Stimulated activated CD4-positive, alpha-beta T cell treated with anti-CD3 and anti-CD28 coated beads, Interleukin-1b, Interleukin-23, amount 100 ng/mL, for 4 hours (primary cell): ENCODE data around the gene FETUB.
"Not testable (repeated sequence)": the region's sequence is repeated elsewhere in the genome, so short reads cannot be mapped to it uniquely, and the experiment has no call there.

Experiments used
- DNase-seq, 2 donors: peaks; one replicate each; pipeline ENCODE4 v3.0.0-alpha.2; 2020; ENCODE audit warnings: low read depth in 2 of 2

The FETUB gene

DNA sequence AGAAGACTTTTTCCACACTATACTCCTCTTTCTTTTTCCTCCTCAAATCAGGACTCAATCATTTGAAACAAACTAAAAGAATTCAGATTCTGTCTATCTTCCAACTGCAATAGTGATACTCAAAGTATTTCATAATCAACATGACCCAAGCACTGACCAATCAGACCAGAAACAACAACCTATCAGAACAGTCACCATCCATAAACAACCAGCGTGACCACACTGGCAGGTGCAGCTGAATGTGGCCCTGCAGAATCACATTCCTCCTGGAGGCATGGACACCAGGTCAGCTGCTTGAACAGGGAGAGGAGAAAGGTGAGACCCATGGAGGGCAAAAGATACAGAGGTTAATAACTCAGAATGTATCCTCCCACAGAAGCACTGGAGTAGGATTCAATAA is 39.0 kb downstream of the FETUB start:
- no peak for DNase-seq

DNA sequence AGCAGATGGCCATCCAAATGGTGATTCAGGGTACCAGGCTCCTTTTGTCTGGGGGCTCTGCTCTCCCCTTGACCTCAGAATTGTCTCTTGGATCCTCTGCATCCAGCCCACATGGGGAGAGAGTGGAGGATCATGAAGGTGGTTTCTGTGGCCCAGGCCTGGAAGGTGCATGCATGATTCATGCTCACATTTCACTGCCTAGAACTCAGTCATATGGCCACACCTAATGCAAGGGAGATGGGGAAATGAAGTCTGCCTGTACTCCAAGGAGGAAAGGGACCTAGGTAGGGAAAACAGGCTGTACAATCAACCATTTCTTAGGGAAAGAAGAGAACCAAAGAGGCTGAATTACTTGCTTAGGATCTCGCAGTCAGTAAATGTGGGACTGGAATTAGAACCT is 40.7 kb downstream of the FETUB start:
- no peak for DNase-seq

DNA sequence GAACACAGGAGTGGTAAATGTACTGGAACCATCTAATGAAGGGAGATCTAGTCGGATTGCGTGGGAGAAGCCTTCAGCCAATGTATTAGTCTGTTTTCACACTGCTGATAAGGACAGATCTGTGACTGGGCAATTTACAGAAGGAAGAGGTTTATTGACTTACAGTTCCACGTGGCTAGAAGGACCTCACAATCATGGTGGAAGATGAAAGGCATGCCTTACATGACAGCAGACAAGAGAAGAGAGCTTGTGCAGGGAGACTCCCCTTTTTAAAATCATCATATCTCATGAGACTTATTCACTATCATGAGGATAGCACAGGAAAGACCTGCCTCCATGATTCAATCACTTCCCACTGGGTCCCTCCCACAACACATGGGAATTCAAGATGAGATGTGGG is 42.6 kb downstream of the FETUB start:
- no peak for DNase-seq

DNA sequence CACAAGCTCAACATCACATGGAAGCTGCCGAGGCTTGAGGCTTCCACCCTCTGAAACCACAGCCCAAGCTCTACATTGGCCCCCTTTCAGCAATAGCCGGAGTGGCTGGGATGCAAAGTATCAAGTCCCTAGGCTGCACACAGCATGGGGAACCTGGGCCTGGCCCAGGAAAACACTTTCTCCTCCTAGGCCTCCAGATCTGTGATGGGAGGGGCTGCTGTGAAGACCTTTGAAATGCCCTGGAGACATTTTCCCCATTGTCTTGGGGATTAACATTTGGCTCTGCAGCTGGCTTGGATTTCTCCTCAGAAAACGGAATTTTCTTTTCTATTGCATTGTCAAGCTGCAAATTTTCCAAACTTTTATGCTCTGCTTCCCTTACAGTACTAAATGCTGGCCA is 43.8 kb downstream of the FETUB start:
- DNase-seq: no peak

DNA sequence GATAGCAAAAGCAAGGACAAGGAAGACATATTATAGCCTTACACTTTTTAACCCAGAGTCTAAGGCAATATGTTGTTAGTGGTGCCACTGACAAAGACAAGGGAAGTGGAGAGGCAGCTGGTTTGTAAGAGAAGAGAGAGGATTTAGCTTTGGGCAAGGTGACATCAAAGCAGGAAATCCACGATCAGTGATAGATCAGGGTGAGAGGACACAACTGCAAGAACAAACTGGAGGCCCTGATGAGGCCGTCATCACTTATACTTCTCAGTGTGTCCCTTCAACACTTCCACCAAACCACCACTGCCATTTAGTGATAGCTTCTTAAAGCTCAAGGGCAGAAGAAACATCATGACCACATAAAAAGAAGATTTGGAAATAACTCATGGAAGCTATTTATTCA is 46.3 kb downstream of the FETUB start:
- not testable (repeated sequence) for DNase-seq

DNA sequence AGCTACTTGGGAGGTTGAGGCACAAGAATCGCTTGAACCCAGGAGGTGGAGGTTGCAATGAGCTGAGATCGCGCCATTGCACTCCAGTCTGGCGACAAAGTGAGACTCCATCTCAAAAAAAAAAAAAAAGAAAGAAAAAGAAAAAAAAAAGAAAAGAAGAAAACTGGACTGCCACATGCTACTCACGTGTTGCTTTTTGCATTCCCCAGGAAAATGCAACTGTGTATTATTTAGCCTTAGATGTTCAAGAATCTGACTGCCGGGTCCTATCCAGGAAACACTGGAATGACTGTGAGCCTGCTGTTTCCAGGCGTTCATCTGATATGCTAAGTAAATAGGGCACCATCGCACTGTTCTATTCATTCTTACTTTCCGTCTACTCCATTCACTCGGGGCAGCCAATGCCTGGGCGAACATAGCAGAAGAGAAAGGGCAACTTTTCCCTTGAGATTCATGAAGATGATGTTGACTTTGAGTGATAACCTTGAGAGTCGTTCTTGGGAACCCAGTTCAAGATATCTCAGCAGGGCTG is 47.0 kb downstream of the FETUB start:
- DNase-seq: no peak

DNA sequence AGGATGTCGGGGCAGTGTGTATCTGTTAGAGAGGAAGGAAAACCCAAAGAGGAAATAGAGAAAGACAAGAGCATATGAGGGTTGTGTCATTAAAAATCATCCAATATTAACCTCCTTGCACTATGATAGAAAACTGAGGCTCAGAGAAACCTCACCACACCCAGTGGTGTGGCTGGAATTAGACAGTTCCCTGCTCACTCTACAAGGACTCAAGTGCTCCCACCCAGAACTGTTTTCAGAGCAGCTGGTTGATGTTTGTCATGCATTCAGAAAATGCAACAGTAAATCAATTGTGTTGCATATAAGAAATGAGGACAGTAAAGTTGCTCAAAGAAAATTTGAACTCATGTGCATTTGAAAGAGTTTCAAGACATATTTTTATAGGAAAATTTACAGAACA is 50.1 kb downstream of the FETUB start:
- not testable (repeated sequence) for DNase-seq

DNA sequence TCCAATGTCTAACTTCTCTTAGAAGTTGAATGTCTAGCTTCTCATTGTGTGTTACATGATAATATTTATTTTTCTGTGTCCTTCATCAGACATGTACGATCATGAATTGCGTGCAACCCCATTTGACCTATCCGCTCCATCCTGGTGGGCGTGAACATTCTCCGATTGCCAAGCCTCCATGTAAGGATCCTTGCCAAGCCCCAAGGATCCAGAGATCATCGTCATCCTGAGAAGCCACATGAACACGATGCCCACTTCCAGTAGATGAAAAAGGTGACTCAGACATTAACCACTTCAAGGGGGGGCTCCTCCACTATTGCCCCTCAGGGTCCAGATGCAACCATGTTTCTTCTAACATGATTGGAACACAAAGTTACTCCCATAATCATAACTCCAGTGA is 51.5 kb downstream of the FETUB start:
- no peak for DNase-seq

DNA sequence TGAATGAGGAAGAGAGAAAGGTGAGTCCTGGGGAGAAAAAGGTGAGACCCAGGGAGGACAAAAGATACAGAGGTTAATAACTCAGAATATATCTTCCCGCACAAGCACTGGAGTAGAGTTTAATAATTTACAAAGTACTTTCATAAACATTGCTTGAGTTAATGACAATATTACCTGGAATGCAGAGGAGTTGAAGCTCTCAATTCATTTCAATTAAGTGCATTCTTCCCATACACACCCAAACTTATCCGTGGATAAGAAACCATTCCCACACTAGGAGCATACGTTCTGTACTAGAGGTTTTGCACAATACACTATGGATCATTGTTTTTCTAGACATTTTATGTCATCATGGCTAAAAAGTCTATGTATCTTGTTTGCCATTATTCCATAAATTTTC is 53.6 kb downstream of the FETUB start:
- DNase-seq: no peak

DNA sequence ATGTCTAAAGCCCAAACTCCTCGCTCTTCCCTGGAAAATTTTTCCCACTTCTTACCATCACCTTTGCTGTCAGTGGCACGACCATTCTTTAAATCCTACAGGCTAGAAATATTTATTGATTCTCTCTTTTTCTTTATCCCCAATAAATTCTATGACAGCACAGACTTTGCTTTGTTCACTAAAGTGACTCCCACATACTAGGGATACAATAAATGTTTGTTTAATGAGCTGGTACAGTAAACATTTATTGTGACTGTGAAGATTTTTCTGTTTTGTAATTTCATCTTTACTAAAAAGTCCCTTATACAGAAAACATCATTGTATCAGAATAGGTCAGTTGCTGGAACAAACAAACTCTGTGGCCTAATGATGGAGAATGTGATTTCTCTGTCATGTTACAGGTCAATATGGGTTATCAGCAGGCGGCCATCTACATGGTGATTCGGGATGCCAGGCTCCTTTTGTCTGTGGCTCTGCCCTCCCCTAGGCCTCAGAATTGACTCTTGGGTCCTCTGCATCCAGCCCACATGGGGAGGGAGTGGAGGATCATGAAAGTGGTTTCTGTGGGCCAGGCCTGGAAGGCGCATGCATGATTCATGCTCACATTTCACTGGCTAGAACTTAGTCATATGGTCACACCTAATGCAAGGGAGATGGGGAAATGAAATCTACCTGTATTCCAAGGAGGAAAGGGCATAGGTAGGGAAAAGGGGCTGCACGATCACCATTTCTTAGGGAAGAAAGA is 54.3 kb downstream of the FETUB start:
- no peak for DNase-seq

DNA sequence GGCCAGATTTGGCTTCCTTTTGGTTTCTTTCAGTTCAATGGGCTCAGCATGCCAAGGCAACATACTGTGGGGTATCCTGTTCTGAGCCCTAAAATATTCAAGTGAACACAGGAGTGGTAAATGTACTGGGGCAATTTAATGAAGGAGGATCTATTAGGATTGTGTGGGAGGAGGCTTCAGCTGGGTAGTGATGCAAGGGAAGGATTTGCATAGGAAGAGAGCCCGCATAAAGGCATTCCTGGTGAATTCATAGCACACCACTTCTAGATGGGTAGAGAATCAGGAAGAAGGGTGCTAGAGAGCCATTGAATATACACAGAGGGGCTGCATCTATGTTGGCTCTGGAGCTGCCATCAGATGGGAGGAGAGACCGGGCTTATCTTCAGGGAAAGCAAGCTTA is 56.3 kb downstream of the FETUB start:
- no peak for DNase-seq

DNA sequence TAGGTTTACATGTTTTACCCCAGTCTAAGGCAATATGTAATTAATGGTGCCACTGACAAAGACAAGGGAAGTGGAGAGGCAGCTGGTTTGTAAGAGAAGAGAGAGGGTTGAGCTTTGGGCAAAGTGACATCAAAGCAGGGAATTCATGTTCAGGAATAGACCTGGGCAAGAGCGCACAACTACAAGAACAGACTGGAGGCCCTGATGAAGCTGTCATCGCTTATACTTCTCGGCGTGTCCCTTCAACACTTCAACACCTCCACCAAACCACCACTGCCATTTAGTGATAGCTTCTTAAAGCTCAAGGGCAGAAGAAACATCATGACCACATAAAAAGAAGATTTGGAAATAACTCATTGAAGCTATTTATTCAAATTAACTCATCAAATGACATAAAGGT is 57.3 kb downstream of the FETUB start:
- no peak for DNase-seq

DNA sequence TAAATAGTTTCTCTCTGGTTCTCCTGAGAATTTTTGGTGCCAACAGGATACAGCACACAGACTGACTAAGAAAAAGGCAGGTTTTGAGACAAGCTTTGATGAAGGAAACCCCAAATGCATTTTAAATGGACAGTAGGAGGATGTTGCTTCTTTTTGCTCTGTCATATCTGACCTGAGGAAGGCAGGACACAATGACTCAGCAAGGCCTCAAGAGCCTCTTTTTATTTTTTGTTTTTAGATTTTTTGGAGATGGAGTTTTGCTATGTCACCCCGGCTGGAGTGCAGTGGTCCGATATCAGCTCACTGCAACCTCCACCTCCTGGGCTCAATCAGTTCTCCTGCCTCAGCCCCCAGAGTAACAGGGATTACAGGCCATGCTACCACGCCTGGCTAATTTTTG is 60.1 kb downstream of the FETUB start:
- no peak for DNase-seq

DNA sequence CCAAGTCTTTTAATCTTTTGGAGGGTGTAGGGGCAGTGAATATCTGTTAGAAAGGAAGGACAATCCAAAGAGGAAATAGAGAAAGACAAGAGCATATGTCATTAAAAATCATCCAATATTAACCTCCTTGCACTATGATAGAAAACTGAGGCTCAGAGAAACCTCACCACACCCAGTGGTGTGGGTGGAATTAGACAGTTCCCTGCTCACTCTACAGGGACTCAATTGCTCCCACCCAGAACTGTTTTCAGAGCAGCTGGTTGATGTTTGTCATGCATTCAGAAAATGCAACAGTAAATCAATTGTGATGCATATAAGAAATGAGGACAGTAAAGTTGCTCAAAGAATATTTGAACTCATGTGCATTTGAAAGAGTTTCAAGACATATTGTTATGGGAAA is 62.3 kb downstream of the FETUB start:
- DNase-seq: not testable (repeated sequence)
